ENCODE results near the gene RBM24. TPM values are rescaled to one million over a fixed set of nuclear protein-coding genes. Genes with fewer than 3 reads are reported as not detected.

Gene RBM24
- total RNA-seq, 4 donors from 2014 or later = 10.9 to 25.5 (median 20.9) TPM

DNA sequence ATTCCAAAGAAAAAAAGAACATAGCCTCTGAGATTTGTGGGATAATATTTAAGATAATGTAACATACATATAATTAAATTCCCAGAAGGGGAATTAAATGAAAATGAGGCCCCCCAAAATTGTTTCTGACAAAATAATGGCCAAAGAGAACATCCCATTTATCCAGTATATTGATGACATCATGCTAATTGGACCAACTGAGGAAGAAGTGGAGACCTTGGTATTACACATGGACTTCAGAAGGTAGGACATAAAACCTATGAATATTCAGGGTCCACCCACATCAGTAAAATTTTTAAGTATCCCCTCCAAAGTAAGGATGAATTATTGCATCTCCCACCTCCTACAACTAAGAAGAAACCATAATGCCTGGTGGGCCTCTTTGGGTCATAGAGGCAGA, 15.6 kb upstream of the RBM24 start:
- no peak overlapping the region for H3K4me3 ChIP-seq
- H3K27me3 ChIP-seq = no peaks in the 10 kb centered on the region
- no peaks in the 10 kb centered on the region for H3K9me3 ChIP-seq
- no peak for DNase-seq (ENCODE audit: extremely low spot score)
- H3K27ac ChIP-seq (replicated peaks in 1 of 4) = no peak overlapping the region
- TF ChIP-seq POLR2A (IDR thresholded peaks at IDR 0.05; ENCODE audit: low read depth) (no peak), EP300 (IDR thresholded peaks at IDR 0.05) (no peak), POLR2AphosphoS5 (IDR thresholded peaks at IDR 0.05) (no peak)
- TF ChIP-seq, protein P1, sequence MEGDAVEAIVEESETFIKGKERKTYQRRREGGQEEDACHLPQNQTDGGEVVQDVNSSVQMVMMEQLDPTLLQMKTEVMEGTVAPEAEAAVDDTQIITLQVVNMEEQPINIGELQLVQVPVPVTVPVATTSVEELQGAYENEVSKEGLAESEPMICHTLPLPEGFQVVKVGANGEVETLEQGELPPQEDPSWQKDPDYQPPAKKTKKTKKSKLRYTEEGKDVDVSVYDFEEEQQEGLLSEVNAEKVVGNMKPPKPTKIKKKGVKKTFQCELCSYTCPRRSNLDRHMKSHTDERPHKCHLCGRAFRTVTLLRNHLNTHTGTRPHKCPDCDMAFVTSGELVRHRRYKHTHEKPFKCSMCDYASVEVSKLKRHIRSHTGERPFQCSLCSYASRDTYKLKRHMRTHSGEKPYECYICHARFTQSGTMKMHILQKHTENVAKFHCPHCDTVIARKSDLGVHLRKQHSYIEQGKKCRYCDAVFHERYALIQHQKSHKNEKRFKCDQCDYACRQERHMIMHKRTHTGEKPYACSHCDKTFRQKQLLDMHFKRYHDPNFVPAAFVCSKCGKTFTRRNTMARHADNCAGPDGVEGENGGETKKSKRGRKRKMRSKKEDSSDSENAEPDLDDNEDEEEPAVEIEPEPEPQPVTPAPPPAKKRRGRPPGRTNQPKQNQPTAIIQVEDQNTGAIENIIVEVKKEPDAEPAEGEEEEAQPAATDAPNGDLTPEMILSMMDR (IDR thresholded peaks at IDR 0.05) = no peak
- intact Hi-C loops (cut with DNase I) = loop anchor here (10.0 kb wide), 1 partner anchor 111 kb away; no protein-coding TSS in a partner anchor
- no peaks in the 10 kb centered on the region for H3K36me3 ChIP-seq
- peaks cover 3 to 27% (median 16%) of the 10 kb centered on the region in 4 donors for H3K4me1 ChIP-seq

DNA sequence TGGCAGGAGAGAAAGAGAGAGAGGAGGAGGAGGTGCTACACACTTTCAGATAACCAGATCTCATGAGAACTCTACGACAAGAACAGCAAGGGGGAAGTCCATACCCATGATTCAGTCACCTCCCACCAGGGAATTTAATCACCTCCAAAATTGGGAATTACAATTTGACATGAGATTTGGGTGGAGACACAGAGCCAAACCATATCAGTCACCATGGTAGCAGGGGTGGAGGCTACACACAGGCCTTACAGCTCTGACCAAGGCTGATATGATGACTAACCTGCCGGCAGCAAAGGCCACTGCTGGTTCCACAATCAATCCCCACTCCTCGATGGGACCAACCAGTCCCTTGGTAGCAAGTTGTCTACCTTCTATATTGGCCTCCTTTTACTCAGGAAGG, 13.6 kb upstream of the RBM24 start:
- Histone ChIP-seq H3K27me3 (no peaks in the 10 kb centered on the region), H3K36me3 (no peaks in the 10 kb centered on the region), H3K4me1 (peaks cover 3 to 27% (median 16%) of the 10 kb centered on the region in 4 donors), H3K9me3 (no peaks in the 10 kb centered on the region), H3K27ac (replicated peaks in 1 of 4) (peak overlapping the region in 1 of 4 donors; percentile 32), H3K4me3 (no peak overlapping the region)
- no peak for DNase-seq (ENCODE audit: extremely low spot score)
- intact Hi-C loops (cut with DNase I) = loop anchor here (10.0 kb wide), 1 partner anchor 113 kb away; no protein-coding TSS in a partner anchor
- TF ChIP-seq EP300 (IDR thresholded peaks at IDR 0.05) (no peak), POLR2AphosphoS5 (IDR thresholded peaks at IDR 0.05) (no peak), POLR2A (IDR thresholded peaks at IDR 0.05; ENCODE audit: low read depth) (no peak)
- TF ChIP-seq, protein P1 (IDR thresholded peaks at IDR 0.05) = no peak
- 50% methylated on average over 1 of the region's 3 CpGs for WGBS

DNA sequence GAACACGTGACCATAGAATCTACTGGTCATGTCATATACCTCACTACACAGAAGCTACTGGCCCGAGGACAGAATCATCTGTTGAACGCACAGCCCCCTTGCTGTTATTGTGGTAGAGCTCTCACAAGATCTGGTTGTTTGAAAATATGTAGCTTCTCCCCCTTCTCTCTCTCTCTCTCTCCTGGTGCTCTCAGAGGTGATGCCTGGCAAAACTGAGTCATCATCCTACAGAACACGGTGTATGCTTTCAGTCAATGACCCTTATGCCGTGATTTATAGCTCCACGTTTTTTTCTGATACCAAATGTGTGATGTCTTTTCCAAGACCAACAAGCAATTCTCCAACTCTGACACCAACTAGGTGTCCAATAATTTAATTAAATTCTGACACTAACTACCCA, 13.0 kb upstream of the RBM24 start:
- 74% methylated on average over 5 of the region's 6 CpGs for WGBS
- peak in 1 of 2 donors; percentile 59 for TF ChIP-seq POLR2AphosphoS5 (IDR thresholded peaks at IDR 0.05)
- TF ChIP-seq EP300 (IDR thresholded peaks at IDR 0.05) = no peak
- Histone ChIP-seq H3K4me1 (peaks cover 3 to 27% (median 16%) of the 10 kb centered on the region in 4 donors), H3K27ac (replicated peaks in 1 of 4) (peak overlapping the region in 1 of 4 donors; percentile 32), H3K9me3 (no peaks in the 10 kb centered on the region), H3K27me3 (no peaks in the 10 kb centered on the region), H3K36me3 (no peaks in the 10 kb centered on the region), H3K4me3 (no peak overlapping the region)
- intact Hi-C loops (cut with DNase I) = loop anchor here (10.0 kb wide), 1 partner anchor 113 kb away; no protein-coding TSS in a partner anchor
- DNase-seq (ENCODE audit: extremely low spot score) = no peak

DNA sequence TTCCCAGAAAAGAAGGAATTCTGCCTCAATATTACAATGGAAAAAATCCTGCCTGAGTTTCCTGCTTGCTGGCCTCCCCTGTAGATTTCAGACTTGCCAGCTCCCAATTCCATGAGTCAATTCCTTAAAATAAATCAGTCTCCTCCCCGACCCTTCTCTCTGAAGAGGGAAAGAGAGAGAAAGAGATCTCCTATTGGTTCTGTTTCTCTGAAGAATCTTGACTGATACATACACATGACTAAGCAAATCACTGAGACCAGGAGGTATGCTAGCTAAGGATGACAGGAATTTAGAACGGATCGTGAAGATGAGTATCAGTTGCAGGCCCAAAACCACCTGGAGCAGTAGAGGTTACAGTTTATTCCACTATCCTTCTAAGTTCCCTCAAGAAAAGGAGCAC, 11.3 kb upstream of the RBM24 start:
- peak overlapping the region in 2 of 4 donors; percentile 23 to 32 for H3K27ac ChIP-seq (replicated peaks in 1 of 4)
- no peaks in the 10 kb centered on the region for H3K27me3 ChIP-seq
- H3K36me3 ChIP-seq = no peaks in the 10 kb centered on the region
- WGBS = 54% methylated on average over 3 of the region's 3 CpGs
- intact Hi-C loops (cut with DNase I) = loop anchor here (10.0 kb wide), 1 partner anchor 115 kb away; no protein-coding TSS in a partner anchor
- DNase-seq (ENCODE audit: extremely low spot score) = no peak
- TF ChIP-seq EP300 (IDR thresholded peaks at IDR 0.05) = no peak
- TF ChIP-seq, protein P1 (IDR thresholded peaks at IDR 0.05) = no peak
- TF ChIP-seq POLR2A (IDR thresholded peaks at IDR 0.05; ENCODE audit: low read depth) = no peak
- TF ChIP-seq POLR2AphosphoS5 (IDR thresholded peaks at IDR 0.05) = no peak
- peaks cover 3 to 27% (median 18%) of the 10 kb centered on the region in 4 donors for H3K4me1 ChIP-seq
- H3K9me3 ChIP-seq = no peaks in the 10 kb centered on the region
- H3K4me3 ChIP-seq = no peak overlapping the region

DNA sequence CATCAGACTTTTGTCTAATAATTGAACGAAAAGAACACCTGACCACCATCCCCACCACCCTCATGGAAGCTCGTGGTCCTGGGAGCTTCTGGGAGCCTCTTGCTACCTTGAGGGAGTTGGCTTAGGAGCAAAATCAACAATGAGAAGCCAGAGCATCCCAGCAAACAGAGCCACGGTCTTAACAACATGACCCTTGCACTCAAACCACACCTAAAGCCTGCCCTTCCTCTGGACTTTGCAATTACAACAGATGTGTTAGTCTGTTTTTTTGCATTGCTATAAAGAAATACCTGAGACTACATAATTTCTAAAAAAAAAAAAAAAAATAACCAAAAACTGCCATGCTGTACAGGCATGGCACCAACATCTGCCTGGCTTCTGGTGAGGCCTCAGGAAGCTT, 9.5 kb upstream of the RBM24 start:
- intact Hi-C loops (cut with DNase I) = no loop called here

More for the DNA sequence above, 9.5 kb upstream of the RBM24 start:
- 85% methylated on average over 3 of the region's 3 CpGs for WGBS
- Histone ChIP-seq H3K4me1 (peaks cover 3 to 29% (median 21%) of the 10 kb centered on the region in 4 donors), H3K27me3 (no peaks in the 10 kb centered on the region), H3K36me3 (no peaks in the 10 kb centered on the region), H3K27ac (replicated peaks in 1 of 4) (no peak overlapping the region), H3K4me3 (no peak overlapping the region), H3K9me3 (no peaks in the 10 kb centered on the region)
- TF ChIP-seq, protein P1 (IDR thresholded peaks at IDR 0.05) = no peak
- TF ChIP-seq EP300 (IDR thresholded peaks at IDR 0.05) = no peak
- no peak for TF ChIP-seq POLR2AphosphoS5 (IDR thresholded peaks at IDR 0.05)
- TF ChIP-seq POLR2A (IDR thresholded peaks at IDR 0.05; ENCODE audit: low read depth) = no peak
- DNase-seq (ENCODE audit: extremely low spot score) = no peak
